Parathyroid adenoma (tissue), 2 donors: Measurements from ENCODE around the gene SLC16A1.
"Not testable (repeated sequence)": the region's sequence is repeated elsewhere in the genome, so short reads cannot be mapped to it uniquely, and the experiment has no call there.

Experiments used
- H2AFZ ChIP-seq: fragments of 300-600 bp; sonication (generic); one replicate; pipeline ENCODE4 v1.7.0; 2017; ENCODE audit warnings: antibody characterized with exemption, mild to moderate bottlenecking
- H3K27ac ChIP-seq: fragments of 300-600 bp; sonication (generic); one replicate; pipeline ENCODE4 v1.7.0; 2017
- H3K27me3 ChIP-seq: fragments of 300-600 bp; sonication (generic); one replicate; pipeline ENCODE4 v1.7.0; 2017; ENCODE audit warnings: low read length; ENCODE audit not compliant: control insufficient read depth, insufficient read depth
- H3K36me3 ChIP-seq: fragments of 300-600 bp; sonication (generic); one replicate; pipeline ENCODE4 v1.7.0; 2017; ENCODE audit warnings: low read length; ENCODE audit not compliant: control insufficient read depth, insufficient read depth
- H3K4me1 ChIP-seq: fragments of 300-600 bp; sonication (generic); one replicate; pipeline ENCODE4 v1.7.0; 2017; ENCODE audit warnings: control low read depth
- H3K4me2 ChIP-seq: fragments of 300-600 bp; sonication (generic); one replicate; pipeline ENCODE4 v1.7.0; 2017; ENCODE audit warnings: low read length
- H3K4me3 ChIP-seq: fragments of 300-600 bp; sonication (generic); one replicate; pipeline ENCODE4 v1.7.0; 2017; ENCODE audit warnings: low read depth, low read length
- H3K79me2 ChIP-seq: fragments of 300-600 bp; sonication (generic); one replicate; pipeline ENCODE4 v1.7.0; 2017; ENCODE audit warnings: control low read depth
- H3K9ac ChIP-seq: fragments of 300-600 bp; sonication (generic); one replicate; pipeline ENCODE4 v1.7.0; 2017; ENCODE audit warnings: mild to moderate bottlenecking
- H3K9me3 ChIP-seq: fragments of 300-600 bp; sonication (generic); one replicate; pipeline ENCODE4 v1.7.0; 2017; ENCODE audit warnings: low read length; ENCODE audit not compliant: control insufficient read depth
- TF ChIP-seq, protein P1 (sequence below): fragments of 300-600 bp; sonication (generic); IDR thresholded peaks from one replicate; pipeline ENCODE4 v1.7.0; 2017; ENCODE audit warnings: antibody characterized with exemption, mild to moderate bottlenecking
- donor health status: primary hyperparathyroidism.

The SLC16A1 gene

DNA sequence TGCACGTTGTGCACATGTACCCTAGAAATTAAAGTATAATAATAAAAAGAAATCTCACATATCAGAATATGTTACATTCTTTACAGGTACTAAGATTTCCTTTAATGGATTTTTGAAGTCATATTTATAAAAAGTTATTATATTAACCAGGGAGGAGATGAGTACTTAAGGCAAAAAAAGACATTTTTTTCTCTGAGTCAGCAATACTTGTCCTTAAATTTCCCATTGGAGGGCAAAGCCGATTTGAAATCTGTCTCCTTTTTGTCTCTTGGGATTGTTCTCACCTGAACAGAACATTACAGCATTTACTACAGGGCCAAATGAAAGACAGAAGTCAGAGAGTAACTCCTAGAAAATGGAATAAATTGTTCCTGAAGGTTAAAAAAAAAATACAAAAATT lies 26.3 kb upstream of the SLC16A1 start:
- no peak overlapping the region for H3K9ac ChIP-seq
- H2AFZ ChIP-seq, result no peak overlapping the region
- H3K4me3 ChIP-seq, result no peak overlapping the region
- H3K27me3 ChIP-seq, result no peaks in the 10 kb centered on the region
- H3K4me1 ChIP-seq, result no peaks in the 10 kb centered on the region
- no peaks in the 10 kb centered on the region for H3K36me3 ChIP-seq
- no peak overlapping the region for H3K27ac ChIP-seq
- TF ChIP-seq, protein P1, sequence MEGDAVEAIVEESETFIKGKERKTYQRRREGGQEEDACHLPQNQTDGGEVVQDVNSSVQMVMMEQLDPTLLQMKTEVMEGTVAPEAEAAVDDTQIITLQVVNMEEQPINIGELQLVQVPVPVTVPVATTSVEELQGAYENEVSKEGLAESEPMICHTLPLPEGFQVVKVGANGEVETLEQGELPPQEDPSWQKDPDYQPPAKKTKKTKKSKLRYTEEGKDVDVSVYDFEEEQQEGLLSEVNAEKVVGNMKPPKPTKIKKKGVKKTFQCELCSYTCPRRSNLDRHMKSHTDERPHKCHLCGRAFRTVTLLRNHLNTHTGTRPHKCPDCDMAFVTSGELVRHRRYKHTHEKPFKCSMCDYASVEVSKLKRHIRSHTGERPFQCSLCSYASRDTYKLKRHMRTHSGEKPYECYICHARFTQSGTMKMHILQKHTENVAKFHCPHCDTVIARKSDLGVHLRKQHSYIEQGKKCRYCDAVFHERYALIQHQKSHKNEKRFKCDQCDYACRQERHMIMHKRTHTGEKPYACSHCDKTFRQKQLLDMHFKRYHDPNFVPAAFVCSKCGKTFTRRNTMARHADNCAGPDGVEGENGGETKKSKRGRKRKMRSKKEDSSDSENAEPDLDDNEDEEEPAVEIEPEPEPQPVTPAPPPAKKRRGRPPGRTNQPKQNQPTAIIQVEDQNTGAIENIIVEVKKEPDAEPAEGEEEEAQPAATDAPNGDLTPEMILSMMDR, result no peak
- H3K79me2 ChIP-seq, result no peaks in the 10 kb centered on the region
- H3K4me2 ChIP-seq, result no peak overlapping the region
- H3K9me3 ChIP-seq, result no peaks in the 10 kb centered on the region

DNA sequence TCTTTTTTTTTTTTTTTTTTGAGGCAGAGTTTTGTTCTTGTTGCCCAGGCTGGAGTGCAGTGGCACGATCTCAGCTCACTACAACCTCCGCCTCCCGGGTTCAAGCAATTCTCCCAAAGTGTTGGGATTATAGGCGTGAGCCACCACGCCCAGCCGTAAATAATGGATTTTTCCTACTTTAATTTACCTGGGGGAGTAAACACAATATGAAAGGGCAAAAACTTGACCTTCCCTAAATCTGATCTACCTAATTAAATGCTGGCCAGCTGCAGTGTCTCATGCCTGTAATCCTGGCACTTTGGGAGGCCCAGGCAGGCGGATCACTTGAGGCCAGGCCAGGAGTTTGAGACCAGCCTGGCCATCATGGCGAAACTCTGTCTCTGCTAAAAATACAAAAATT lies 25.8 kb upstream of the SLC16A1 start:
- not testable (repeated sequence) for H3K79me2 ChIP-seq, H3K4me3 ChIP-seq, H3K36me3 ChIP-seq, H3K9ac ChIP-seq, H3K4me2 ChIP-seq, H3K4me1 ChIP-seq, H3K27ac ChIP-seq, H3K9me3 ChIP-seq, H3K27me3 ChIP-seq, H2AFZ ChIP-seq

DNA sequence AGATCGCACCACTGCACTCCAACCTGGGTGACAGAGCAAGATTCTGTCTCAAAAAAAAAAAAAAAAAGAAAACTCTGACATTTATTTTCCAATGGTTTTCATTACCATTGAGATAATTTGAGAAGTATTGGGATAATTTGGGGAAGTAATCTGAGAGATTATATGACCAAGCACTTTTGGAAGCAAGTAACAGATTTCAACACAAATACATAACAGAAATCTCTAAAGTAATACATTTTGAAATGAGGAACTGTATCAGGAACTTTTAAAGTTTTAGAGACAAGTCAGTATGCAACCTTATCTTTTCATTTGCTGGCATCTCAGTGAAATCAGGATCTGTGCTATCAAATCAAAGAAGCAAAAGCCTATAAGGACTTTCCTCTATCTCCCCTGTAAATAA lies 25.4 kb upstream of the SLC16A1 start:
- TF ChIP-seq, protein P1, result no peak
- Histone ChIP-seq H3K79me2 (no peaks in the 10 kb centered on the region), H2AFZ (no peak overlapping the region), H3K4me1 (no peaks in the 10 kb centered on the region), H3K4me2 (no peak overlapping the region), H3K27me3 (no peaks in the 10 kb centered on the region), H3K9me3 (no peaks in the 10 kb centered on the region), H3K27ac (no peak overlapping the region), H3K9ac (no peak overlapping the region), H3K4me3 (no peak overlapping the region), H3K36me3 (no peaks in the 10 kb centered on the region)

DNA sequence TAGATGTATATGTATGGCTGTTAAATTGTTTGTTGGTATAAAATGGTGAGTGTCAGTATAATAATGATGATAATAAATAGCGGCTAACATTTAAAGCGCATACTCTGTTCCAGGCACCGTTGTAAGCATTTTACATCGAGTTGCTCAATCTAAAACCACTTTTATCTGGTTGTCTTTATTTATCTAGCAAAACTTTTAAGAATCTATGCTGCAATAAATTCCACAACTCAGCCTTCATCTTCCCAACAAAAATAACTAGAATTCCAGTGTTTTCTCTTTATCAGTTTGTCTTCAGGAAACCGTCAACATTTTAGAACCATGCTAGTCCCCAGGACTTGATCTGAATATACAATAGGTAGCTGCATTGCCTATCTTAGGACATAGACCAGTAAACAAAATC lies 19.3 kb upstream of the SLC16A1 start:
- H3K4me1 ChIP-seq, result no peaks in the 10 kb centered on the region
- H2AFZ ChIP-seq, result no peak overlapping the region
- no peak overlapping the region for H3K27ac ChIP-seq
- H3K4me3 ChIP-seq, result no peak overlapping the region
- no peak overlapping the region for H3K4me2 ChIP-seq
- TF ChIP-seq, protein P1, result no peak
- no peak overlapping the region for H3K9ac ChIP-seq
- H3K79me2 ChIP-seq, result no peaks in the 10 kb centered on the region
- H3K9me3 ChIP-seq, result no peaks in the 10 kb centered on the region
- H3K36me3 ChIP-seq, result no peaks in the 10 kb centered on the region
- no peaks in the 10 kb centered on the region for H3K27me3 ChIP-seq

DNA sequence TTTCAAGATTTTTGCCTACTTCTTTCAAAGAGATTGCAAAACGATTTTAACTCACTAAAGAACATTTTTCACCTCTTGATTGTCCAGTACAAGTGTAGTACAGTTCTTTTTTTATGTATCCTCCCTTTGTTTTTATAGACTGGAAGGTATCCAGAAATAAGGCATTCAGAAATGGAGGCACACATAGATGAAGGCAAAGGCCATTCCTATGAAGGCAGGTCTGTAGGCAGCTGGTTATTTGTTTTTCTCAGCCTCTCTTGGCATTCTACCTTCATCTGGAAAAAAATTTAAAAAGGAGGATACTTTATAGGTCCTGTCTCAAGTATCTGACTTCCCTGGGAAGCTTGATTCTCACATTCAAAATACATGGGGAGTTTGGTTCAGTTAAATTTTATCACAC lies 18.6 kb upstream of the SLC16A1 start:
- H3K9ac ChIP-seq, result no peak overlapping the region
- TF ChIP-seq, protein P1, result no peak
- no peaks in the 10 kb centered on the region for H3K9me3 ChIP-seq
- no peaks in the 10 kb centered on the region for H3K27me3 ChIP-seq
- H3K27ac ChIP-seq, result no peak overlapping the region
- no peak overlapping the region for H3K4me2 ChIP-seq
- H3K36me3 ChIP-seq, result no peaks in the 10 kb centered on the region
- H3K4me3 ChIP-seq, result no peak overlapping the region
- H3K79me2 ChIP-seq, result no peaks in the 10 kb centered on the region
- no peaks in the 10 kb centered on the region for H3K4me1 ChIP-seq
- H2AFZ ChIP-seq, result no peak overlapping the region
